ENCODE data around the gene IQSEC1. TPM values are rescaled to one million over a fixed set of nuclear protein-coding genes. Genes with fewer than 3 reads are reported as not detected.

IQSEC1 gene
- total and polyA plus RNA-seq, 9 of the 15 experiments (the other 6 are each of a cell fraction or from before 2014, with no cell fraction given), result 0.56 to 39.0 (median 6.8) TPM

- POLR2A ChIA-PET, result interaction anchor here (0.7 kb wide), 1 partner anchor 266 kb away, joined by 3 read pairs; no protein-coding TSS in a partner anchor
- WGBS (ENCODE audit: insufficient coverage, low coverage, missing lambda C conversion rate), result 75% methylated on average over 7 of the region's 7 CpGs
- peaks cover 78% of the 10 kb centered on the region for H3K36me3 ChIP-seq (ENCODE audit: control insufficient read depth, insufficient read depth, low read length)
- H3K4me3 ChIP-seq, result no peak overlapping the region
- H2AFZ ChIP-seq (ENCODE audit: low read depth, low read length), result no peak overlapping the region
- H3K4me2 ChIP-seq (ENCODE audit: insufficient read depth, low read length), result no peak overlapping the region
- ATAC-seq (no peak), FAIRE-seq (no peak), DNase-seq (ENCODE audit: extremely low read depth in 1 of 4, low spot score in 3 of 4) (no peak)
- no peaks in the 10 kb centered on the region for H3K27me3 ChIP-seq (ENCODE audit: control insufficient read depth in 2 of 2, insufficient read depth in 2 of 2, low read length in 2 of 2)
- H3K4me1 ChIP-seq (replicated peaks in 1 of 2; ENCODE audit: control insufficient read depth in 2 of 2, insufficient read depth in 2 of 2, low read length in 2 of 2), result peaks cover 0 to 22% of the 10 kb centered on the region in 2 experiments; a peak in 3 of 5 replicates
- no peak overlapping the region for H3K27ac ChIP-seq (ENCODE audit: extremely low read depth, low read depth, low read length)
- no peaks in the 10 kb centered on the region for H3K9me3 ChIP-seq (replicated peaks; ENCODE audit: control insufficient read depth, insufficient read depth, low read depth, low read length)
- TF ChIP-seq ZKSCAN8 (CRISPR knock-in tag; IDR thresholded peaks at IDR 0.05), result no peak
- no peak for TF ChIP-seq ZNF436 (CRISPR knock-in tag; IDR thresholded peaks at IDR 0.05)
- TF ChIP-seq SRSF7 (optimal IDR thresholded peaks at IDR 0.05; ENCODE audit: low read depth, low read length), result no peak
- no peak for TF ChIP-seq NFIX (CRISPR knock-in tag; IDR thresholded peaks at IDR 0.05; ENCODE audit: low read depth)
- TF ChIP-seq SMC3 (conservative IDR thresholded peaks at IDR 0.05; ENCODE audit: insufficient read depth, low read depth, low read length), result no peak
- no peak for TF ChIP-seq IRF9 (tag; IDR thresholded peaks at IDR 0.05)
- TF ChIP-seq, protein P1, sequence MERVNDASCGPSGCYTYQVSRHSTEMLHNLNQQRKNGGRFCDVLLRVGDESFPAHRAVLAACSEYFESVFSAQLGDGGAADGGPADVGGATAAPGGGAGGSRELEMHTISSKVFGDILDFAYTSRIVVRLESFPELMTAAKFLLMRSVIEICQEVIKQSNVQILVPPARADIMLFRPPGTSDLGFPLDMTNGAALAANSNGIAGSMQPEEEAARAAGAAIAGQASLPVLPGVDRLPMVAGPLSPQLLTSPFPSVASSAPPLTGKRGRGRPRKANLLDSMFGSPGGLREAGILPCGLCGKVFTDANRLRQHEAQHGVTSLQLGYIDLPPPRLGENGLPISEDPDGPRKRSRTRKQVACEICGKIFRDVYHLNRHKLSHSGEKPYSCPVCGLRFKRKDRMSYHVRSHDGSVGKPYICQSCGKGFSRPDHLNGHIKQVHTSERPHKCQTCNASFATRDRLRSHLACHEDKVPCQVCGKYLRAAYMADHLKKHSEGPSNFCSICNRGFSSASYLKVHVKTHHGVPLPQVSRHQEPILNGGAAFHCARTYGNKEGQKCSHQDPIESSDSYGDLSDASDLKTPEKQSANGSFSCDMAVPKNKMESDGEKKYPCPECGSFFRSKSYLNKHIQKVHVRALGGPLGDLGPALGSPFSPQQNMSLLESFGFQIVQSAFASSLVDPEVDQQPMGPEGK (CRISPR knock-in tag; IDR thresholded peaks at IDR 0.05; ENCODE audit: borderline replicate concordance), result no peak
- no peak for TF ChIP-seq ATF3 (IDR thresholded peaks at IDR 0.05)
- TF ChIP-seq ATF3 (CRISPR knock-in tag; conservative IDR thresholded peaks at IDR 0.05), result no peak
- no peak for TF ChIP-seq DDX20 (tag; IDR thresholded peaks at IDR 0.05; ENCODE audit: low read depth)
- TF ChIP-seq XRCC5 (IDR thresholded peaks at IDR 0.05; ENCODE audit: low read depth, low read length), result no peak
- no peak for TF ChIP-seq ARHGAP35 (IDR thresholded peaks at IDR 0.05; ENCODE audit: partially characterized antibody)
- TF ChIP-seq ZNF165 (CRISPR knock-in tag; IDR thresholded peaks at IDR 0.05; ENCODE audit: borderline replicate concordance), result no peak
- TF ChIP-seq CTCF (IDR thresholded peaks at IDR 0.05 in 2 of 3, conservative IDR thresholded peaks at IDR 0.05 in 1 of 3; ENCODE audit: insufficient read depth in 2 of 3, low read depth in 1 of 3, low read length in 3 of 3), result no peak
- no peak for TF ChIP-seq CSDE1 (IDR thresholded peaks at IDR 0.05)
- TF ChIP-seq, protein P2, sequence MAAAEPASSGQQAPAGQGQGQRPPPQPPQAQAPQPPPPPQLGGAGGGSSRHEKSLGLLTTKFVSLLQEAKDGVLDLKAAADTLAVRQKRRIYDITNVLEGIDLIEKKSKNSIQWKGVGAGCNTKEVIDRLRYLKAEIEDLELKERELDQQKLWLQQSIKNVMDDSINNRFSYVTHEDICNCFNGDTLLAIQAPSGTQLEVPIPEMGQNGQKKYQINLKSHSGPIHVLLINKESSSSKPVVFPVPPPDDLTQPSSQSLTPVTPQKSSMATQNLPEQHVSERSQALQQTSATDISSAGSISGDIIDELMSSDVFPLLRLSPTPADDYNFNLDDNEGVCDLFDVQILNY (CRISPR knock-in tag; IDR thresholded peaks at IDR 0.05), result no peak
- H3K9ac ChIP-seq (ENCODE audit: insufficient read depth in 1 of 2, low read depth in 2 of 2, low read length in 2 of 2), result no peak overlapping the region; a peak in 1 of 4 replicates
- no peaks in the 10 kb centered on the region for H3K79me2 ChIP-seq (ENCODE audit: control insufficient read depth, insufficient read depth, low read length)
- in situ Hi-C loops (cut with MboI), result no loop called here
- intact Hi-C loops (cut with micrococcal nuclease), result loop anchor here (2.0 kb wide), 1 partner anchor 62 kb away; no protein-coding TSS in a partner anchor
- no peaks in the 10 kb centered on the region for H3K9me1 ChIP-seq (ENCODE audit: control insufficient read depth, insufficient read depth, low read length)
- BruUV-seq (replicated peaks), result no TSS peak
- H4K20me1 ChIP-seq (replicated peaks; ENCODE audit: control insufficient read depth, insufficient read depth, low read length), result 0 out of 2 replicates have a peak, but pooled peaks cover 3% of the 10 kb centered on the region
- CTCF ChIA-PET (ENCODE audit: low intra/inter-chr PET ratio), result no interaction called here
Observed at GRCh38 chr3:12922306-12922705, 150.9 kb downstream of the IQSEC1 start.
